ENCODE measurements around the gene RPLP2.

Gene RPLP2

DNA sequence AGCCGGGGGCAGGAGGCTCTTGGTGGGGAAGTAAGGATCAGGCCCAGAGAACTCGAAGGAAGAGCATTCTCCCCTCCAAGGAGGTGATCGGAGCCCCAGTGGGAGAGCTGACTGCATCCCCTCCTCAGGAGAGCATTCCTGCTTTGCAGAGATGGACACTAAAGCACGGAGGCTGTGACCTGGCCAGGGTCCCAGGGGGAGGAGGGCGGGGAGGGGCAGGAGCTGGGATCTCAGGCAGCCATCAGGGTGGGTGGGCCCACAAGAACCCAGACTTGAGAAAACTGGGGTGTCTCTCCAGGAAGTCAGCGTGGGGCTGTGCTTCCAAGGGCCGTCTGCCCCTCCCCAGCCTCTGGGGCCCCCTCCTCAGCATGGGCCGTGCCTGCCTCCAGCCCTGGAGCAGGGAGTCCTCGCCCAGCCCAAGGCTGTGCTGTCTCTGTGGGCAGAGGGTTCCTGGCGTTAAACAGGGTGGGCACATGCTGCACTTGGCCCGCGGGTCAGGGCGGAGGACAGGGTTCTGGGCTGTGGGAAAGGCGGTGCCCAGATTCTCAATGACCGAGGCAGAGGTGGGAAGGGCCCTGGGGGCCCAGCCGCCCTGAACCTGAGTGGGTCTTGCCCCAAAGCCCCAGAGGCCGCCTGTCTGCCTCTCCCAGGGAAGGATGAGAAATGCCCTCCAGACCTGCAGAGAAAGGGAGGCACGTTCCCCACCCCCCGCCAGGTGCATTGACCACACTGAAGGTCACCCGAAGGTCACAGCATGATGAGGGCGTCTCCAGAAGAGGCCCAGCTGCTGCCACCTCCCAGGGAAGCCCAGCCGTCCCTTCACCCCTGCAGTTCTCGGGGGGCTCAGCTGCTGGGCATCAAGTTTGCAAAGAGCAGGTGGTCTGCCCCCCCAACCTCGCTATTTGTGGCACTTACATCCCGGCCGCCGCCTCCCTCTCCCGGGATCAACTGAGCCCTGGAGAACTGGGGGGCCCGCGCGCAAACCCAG is 20.5 kb upstream of the RPLP2 start:
- no peak for DNase-seq
- intact Hi-C loops (cut with DNase I; ENCODE audit: low total_unique reads): no loop called here
- Histone ChIP-seq H3K4me1 (peaks cover 0 to 12% (median 4%) of the 10 kb centered on the region in 4 donors), H3K36me3 (peaks cover 0 to 28% (median 5%) of the 10 kb centered on the region in 3 donors), H3K4me3 (no peak overlapping the region), H3K27me3 (peaks cover 0 to 53% of the 10 kb centered on the region in 2 donors), H3K27ac (no peak overlapping the region), H3K9me3 (no peaks in the 10 kb centered on the region)
- TF ChIP-seq, protein P1, sequence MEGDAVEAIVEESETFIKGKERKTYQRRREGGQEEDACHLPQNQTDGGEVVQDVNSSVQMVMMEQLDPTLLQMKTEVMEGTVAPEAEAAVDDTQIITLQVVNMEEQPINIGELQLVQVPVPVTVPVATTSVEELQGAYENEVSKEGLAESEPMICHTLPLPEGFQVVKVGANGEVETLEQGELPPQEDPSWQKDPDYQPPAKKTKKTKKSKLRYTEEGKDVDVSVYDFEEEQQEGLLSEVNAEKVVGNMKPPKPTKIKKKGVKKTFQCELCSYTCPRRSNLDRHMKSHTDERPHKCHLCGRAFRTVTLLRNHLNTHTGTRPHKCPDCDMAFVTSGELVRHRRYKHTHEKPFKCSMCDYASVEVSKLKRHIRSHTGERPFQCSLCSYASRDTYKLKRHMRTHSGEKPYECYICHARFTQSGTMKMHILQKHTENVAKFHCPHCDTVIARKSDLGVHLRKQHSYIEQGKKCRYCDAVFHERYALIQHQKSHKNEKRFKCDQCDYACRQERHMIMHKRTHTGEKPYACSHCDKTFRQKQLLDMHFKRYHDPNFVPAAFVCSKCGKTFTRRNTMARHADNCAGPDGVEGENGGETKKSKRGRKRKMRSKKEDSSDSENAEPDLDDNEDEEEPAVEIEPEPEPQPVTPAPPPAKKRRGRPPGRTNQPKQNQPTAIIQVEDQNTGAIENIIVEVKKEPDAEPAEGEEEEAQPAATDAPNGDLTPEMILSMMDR (IDR thresholded peaks at IDR 0.05): no peak

DNA sequence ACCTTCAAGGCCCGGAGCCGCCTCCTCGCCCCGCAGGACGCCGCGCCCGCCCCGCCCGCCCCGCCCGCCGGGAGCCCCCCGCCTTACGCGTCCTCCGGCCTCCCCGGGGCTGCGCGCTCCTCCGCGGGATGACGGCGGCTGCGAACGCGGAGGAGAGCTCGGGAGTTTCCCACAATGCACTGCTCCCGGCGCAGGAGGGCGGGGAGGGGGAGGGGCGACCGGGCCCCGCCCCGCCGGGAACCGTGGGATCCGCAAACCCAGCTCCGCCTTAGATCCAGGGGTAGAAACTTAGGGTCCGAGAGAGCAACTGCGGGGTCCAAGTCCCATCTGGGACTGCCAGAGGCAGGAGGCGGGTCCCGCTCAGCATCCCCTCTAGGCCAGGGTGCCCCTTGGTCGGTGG is 19.8 kb upstream of the RPLP2 start, which contains the start of gene CEND1:
Gene CEND1, minus strand, starts transcription at position 148 of the 400 bp plus-strand sequence. CDS start 1,514 bp downstream, outside the sequence.
- H3K27me3 ChIP-seq: peaks cover 0 to 53% of the 10 kb centered on the region in 2 donors
- H3K36me3 ChIP-seq: peaks cover 0 to 28% (median 5%) of the 10 kb centered on the region in 3 donors
- TF ChIP-seq, protein P1 (IDR thresholded peaks at IDR 0.05): no peak
- H3K27ac ChIP-seq: no peak within 1 kb of the TSS
- no peak within 1 kb of the TSS for H3K4me3 ChIP-seq
- DNase-seq: no peak
- H3K4me1 ChIP-seq: peaks cover 0 to 19% (median 6%) of the 10 kb centered on the region in 4 donors
- no peaks in the 10 kb centered on the region for H3K9me3 ChIP-seq
- intact Hi-C loops (cut with DNase I; ENCODE audit: low total_unique reads): no loop called here

DNA sequence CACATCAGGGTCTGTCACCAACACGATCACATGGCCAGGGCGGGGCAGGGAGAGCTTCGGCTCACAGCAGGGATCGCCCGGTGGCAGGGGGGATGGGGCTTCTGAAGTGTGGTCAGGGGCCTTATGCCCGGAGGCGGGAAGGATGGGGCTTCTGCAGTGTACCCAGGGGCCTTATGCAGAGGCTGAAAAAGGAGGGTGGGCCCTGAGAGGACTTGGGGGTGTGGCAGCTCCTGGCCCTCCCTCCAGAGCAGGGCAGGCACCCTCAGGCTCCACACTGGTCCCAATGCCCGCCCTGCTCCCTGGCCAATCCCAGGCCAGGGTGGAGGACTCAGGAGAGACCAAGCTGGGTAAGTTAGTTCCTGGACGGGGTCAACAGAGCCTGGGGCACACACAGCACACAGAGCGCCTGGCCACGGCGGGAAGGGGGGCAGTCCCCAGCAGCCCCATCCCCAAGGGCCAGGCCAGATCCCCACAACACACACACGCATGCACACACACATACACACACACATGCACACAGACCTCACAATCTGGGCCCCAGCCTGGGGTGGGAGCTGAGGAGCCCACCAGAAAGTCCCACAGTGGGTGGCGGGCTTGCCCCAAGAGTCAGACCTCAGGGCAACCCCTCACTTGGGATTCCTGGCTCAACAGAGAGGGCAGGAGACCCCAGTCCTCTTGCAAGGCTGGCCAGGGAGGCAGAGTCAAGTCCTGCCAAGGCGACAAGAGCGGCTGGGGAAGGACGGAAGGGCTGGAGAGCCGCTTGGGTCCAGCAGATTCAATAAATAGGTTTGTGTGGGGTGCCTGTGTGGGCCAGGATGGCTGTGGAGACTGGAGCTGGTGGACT is 18.8 kb upstream of the RPLP2 start:
- Histone ChIP-seq H3K9me3 (no peaks in the 10 kb centered on the region), H3K27ac (no peak overlapping the region), H3K4me1 (peaks cover 0 to 29% (median 16%) of the 10 kb centered on the region in 4 donors), H3K27me3 (peaks cover 0 to 50% of the 10 kb centered on the region in 2 donors), H3K4me3 (no peak overlapping the region), H3K36me3 (peaks cover 0 to 28% (median 5%) of the 10 kb centered on the region in 3 donors)
- TF ChIP-seq, protein P1 (IDR thresholded peaks at IDR 0.05): no peak
- intact Hi-C loops (cut with DNase I; ENCODE audit: low total_unique reads): no loop called here
- no peak for DNase-seq

DNA sequence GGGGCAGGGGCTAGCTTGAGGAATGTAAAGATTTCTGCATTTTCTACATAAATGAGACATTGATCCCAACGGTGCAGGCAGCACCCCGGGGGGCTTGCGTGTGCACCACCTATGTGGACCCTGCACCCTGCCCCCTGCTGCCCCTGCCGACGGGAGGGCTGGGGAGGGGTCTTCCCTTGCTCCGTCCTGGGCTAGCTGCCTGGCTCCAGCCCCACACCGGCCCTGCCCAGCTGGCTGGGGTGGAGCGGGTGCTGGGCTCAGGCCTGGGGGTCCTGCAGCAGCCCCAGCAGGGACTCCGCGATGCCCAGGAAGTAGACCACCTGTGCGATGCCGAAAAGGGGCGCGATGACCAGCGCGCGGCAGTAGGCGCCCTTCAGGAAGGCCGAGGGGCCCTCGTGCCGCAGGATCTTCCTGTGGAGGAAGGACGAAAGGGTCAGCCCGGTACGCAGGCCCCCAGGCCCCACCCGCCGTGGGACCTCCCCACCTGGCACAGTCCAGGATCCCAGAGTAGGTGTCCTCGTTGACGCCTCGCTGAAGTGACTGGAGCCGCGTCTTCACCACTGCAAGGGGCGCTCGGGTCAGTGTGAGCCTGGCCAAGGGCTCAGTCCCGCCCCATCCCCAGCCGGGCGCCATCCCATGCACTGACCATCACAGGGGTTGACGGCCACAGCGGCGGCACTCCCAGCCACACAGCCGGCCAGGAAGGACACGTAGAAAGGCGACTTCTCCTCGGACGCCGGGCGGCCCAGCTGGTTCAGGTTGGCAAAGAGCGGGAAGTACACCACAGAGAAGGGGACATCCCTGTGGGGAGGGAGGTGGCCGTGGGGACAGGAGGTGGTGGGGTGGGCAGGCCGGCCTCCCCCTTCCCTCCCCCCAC is 17.9 kb upstream of the RPLP2 start:
- no peak for DNase-seq
- H3K9me3 ChIP-seq: no peaks in the 10 kb centered on the region
- H3K36me3 ChIP-seq: peaks cover 0 to 28% (median 5%) of the 10 kb centered on the region in 3 donors
- no peak overlapping the region for H3K4me3 ChIP-seq
- TF ChIP-seq, protein P1 (IDR thresholded peaks at IDR 0.05): no peak
- intact Hi-C loops (cut with DNase I; ENCODE audit: low total_unique reads): no loop called here
- no peak overlapping the region for H3K27ac ChIP-seq
- H3K27me3 ChIP-seq: peaks cover 0 to 41% of the 10 kb centered on the region in 2 donors
- H3K4me1 ChIP-seq: peaks cover 0 to 38% (median 23%) of the 10 kb centered on the region in 4 donors

DNA sequence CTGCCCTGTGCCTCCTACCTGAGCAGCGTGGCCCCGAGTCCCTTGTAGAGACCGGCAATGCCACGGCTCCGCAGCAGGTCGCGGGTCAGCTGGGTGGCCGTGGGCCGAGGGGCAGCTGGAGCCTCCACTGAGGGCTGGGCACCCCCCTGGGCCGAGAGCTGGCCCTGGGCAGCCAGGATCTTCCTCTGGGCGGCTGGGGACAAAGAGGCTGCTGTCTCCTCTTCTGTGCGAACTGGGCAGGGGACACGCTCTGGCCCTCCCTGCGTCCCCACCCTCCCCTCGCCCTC is 17.3 kb upstream of the RPLP2 start:
- intact Hi-C loops (cut with DNase I; ENCODE audit: low total_unique reads): no loop called here
- TF ChIP-seq, protein P1 (IDR thresholded peaks at IDR 0.05): no peak
- peaks cover 0 to 28% (median 5%) of the 10 kb centered on the region in 3 donors for H3K36me3 ChIP-seq
- H3K27ac ChIP-seq: no peak overlapping the region
- H3K4me1 ChIP-seq: peaks cover 0 to 42% (median 25%) of the 10 kb centered on the region in 4 donors
- H3K9me3 ChIP-seq: no peaks in the 10 kb centered on the region
- H3K27me3 ChIP-seq: peaks cover 0 to 35% of the 10 kb centered on the region in 2 donors
- DNase-seq: no peak
- no peak overlapping the region for H3K4me3 ChIP-seq

Data from tibial artery (tissue), 4 donors.